ENCODE measurements around the gene SHB. TPM values are rescaled to one million over a fixed set of nuclear protein-coding genes. Genes with fewer than 3 reads are reported as not detected.
A peak's percentile ranks its signal among the peaks of the same experiment; 100 is the strongest.

SHB gene
- total and polyA plus RNA-seq, 2 of the 8 experiments (the other 6 are each of a cell fraction or from before 2014, with no cell fraction given): 4.1 to 12.6 TPM

DNA sequence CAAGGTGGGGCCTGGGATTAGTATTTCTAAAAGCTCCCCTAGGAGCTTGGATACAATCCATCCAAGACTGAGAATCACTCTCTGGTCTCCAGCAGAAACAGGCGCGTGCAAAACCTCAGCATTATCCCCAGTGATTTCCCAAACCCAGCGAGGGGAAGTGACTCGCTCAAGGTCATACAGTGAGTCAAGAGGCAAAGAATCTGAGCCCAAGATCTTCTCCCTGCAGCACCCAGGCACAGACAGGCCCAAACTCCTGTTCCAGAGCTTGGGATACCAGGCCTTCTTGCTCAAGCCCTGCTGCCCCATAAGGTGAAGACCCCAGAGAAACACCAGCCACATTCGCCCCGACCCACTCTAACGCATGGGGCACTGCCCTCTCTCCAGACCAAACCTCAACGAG is 33.2 kb downstream of the SHB start:
- H2BK120ac ChIP-seq (replicated peaks; ENCODE audit: low read depth, low read length): no peak overlapping the region
- H3K27ac ChIP-seq (ENCODE audit: low read depth, low read length): no peak overlapping the region
- no peak overlapping the region for H3K56ac ChIP-seq (replicated peaks; ENCODE audit: insufficient read length, low read depth, low read length)
- no peak overlapping the region for H3K4me2 ChIP-seq (ENCODE audit: insufficient read depth in 1 of 2, low read depth in 2 of 2, low read length in 2 of 2)
- no peak overlapping the region for H2AK5ac ChIP-seq (ENCODE audit: low read depth, low read length)
- POLR2A ChIA-PET (ENCODE audit: partially characterized antibody): interaction anchor here (2.3 to 2.9 kb wide), 2 partner anchors 19 kb away, joined by 8 to 10 read pairs; no protein-coding TSS in a partner anchor
- H4K8ac ChIP-seq (ENCODE audit: extremely low read depth, insufficient read depth, low read length): no peak overlapping the region
- no peak overlapping the region for H4K91ac ChIP-seq (replicated peaks; ENCODE audit: insufficient read length, low read length)
- H4K5ac ChIP-seq (ENCODE audit: insufficient read length, low read depth, low read length): no peak overlapping the region
- H3K9me3 ChIP-seq (ENCODE audit: insufficient read depth in 2 of 2, low read depth in 1 of 2, low read length in 1 of 2): no peaks in the 10 kb centered on the region
- H3K36me3 ChIP-seq (ENCODE audit: control insufficient read depth in 2 of 4, insufficient read depth in 4 of 4, low read length in 3 of 4): no peaks in the 10 kb centered on the region
- no peak overlapping the region for H2BK5ac ChIP-seq (ENCODE audit: low read depth, low read length)
- no peak overlapping the region for H3K14ac ChIP-seq (ENCODE audit: insufficient read length)
- H2AFZ ChIP-seq (ENCODE audit: low read length): no peak overlapping the region
- no peak overlapping the region for H3K4ac ChIP-seq (replicated peaks; ENCODE audit: insufficient read length, low read depth, low read length)
- no peak overlapping the region for H2BK20ac ChIP-seq (ENCODE audit: low read length)
- H3K23ac ChIP-seq (ENCODE audit: insufficient read length): no peak overlapping the region
- FAIRE-seq: no peak
- no peaks in the 10 kb centered on the region for H3K27me3 ChIP-seq (replicated peaks in 1 of 4; ENCODE audit: control insufficient read depth in 3 of 4, extremely low read depth in 1 of 4, insufficient read depth in 3 of 4, low read length in 3 of 4)
- no peak for TF ChIP-seq TAF7 (optimal IDR thresholded peaks at IDR 0.05; ENCODE audit: borderline replicate concordance, low read depth, low read length)
- no peak for TF ChIP-seq RAD21 (IDR thresholded peaks at IDR 0.05 in 1 of 2, conservative IDR thresholded peaks at IDR 0.05 in 1 of 2; ENCODE audit: low read depth in 2 of 2, low read length in 2 of 2)
- no peak overlapping the region for H3K4me3 ChIP-seq (ENCODE audit: extremely low read depth in 1 of 4, insufficient read depth in 2 of 4, low read depth in 3 of 4, low read length in 4 of 4)
- H3K79me2 ChIP-seq (ENCODE audit: control insufficient read depth in 1 of 2, insufficient read depth in 2 of 2, low read length in 2 of 2): peaks cover 0 to 31% of the 10 kb centered on the region in 2 experiments; a peak in 1 of 4 replicates
- H4K20me1 ChIP-seq (replicated peaks in 1 of 2; ENCODE audit: control insufficient read depth in 1 of 2, insufficient read depth in 2 of 2, low read length in 2 of 2): no peaks in the 10 kb centered on the region
- 0 out of 2 replicates have a peak overlapping the region, but pooled peaks have one; percentile 29 for H2BK15ac ChIP-seq (ENCODE audit: low read length)
- H3K23me2 ChIP-seq (ENCODE audit: low read depth, low read length): no peaks in the 10 kb centered on the region
- DNase-seq (ENCODE audit: low read depth in 1 of 2, low spot score in 2 of 2): no peak
- CTCF ChIA-PET (ENCODE audit: partially characterized antibody): interaction anchor here (1.1 to 5.4 kb wide), 7 partner anchors 9 to 365 kb away, joined by 3 to 43 read pairs (median 3); no protein-coding TSS in a partner anchor
- no peak overlapping the region for H3K9ac ChIP-seq (replicated peaks in 1 of 4; ENCODE audit: extremely low read depth in 1 of 4, low read depth in 3 of 4, low read length in 3 of 4)
- H3K4me1 ChIP-seq (replicated peaks in 1 of 4; ENCODE audit: control insufficient read depth in 3 of 4, insufficient read depth in 4 of 4, low read length in 3 of 4): peaks cover 5 to 15% (median 12%) of the 10 kb centered on the region in 4 experiments
- peaks cover 8% of the 10 kb centered on the region for H3K79me1 ChIP-seq (ENCODE audit: low read depth, low read length)
- H3K18ac ChIP-seq (ENCODE audit: extremely low read depth, low read length): no peak overlapping the region; the same call in 1 of the 2 replicates
- 88% methylated on average over 8 of the region's 8 CpGs; no CpG with 5 or more reads in 1 of the 2 experiments for WGBS, 2 experiments (ENCODE audit: extremely low coverage in 1 of 2, insufficient coverage in 1 of 2, insufficient read length in 1 of 2, insufficient replicate concordance in 2 of 2, low coverage in 1 of 2, low lambda C conversion rate in 2 of 2, missing lambda C conversion rate in 1 of 2)
- 0 out of 2 replicates have a peak overlapping the region, but pooled peaks have one; percentile 50 for H2BK12ac ChIP-seq (ENCODE audit: low read depth, low read length)
